NCI-H2107 treated with DMSO at 0.1 percent for 48 hours (cell line): Measurements from ENCODE around the gene C1orf21.

Experiments
- DNase-seq: peaks from one replicate; lab custom pipeline; 2025; ENCODE audit not compliant: unreplicated experiment; lab: John Stamatoyannopoulos, UW

C1orf21 gene

DNA sequence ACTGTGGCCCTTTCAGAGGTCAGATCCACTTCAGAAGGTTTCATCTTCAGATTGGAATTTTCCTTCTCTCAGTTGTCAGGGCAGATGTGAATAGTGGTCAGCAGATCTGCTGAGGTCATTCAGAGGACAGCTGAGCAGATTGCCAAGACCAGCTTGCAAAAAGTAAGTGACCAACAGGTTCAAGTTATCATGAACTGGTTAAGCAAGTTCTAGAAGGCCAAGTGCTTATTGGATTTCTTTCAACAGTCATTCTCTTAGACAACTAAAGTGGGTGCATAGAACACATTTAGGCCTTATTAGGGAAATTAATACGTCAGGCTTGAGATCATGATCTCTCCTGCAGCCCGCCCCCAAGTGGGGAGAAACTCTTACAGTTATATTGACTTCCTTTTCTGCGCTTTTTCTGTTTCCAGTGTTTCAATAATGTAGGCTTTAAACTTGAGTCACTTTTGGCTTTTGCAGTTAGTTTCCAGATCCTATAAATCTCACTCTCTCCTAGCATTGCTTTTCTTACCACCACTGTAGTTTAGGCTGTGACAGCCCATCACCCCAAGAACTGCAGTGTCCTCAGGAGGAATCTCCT is 96.4 kb downstream of the C1orf21 start:
- DNase-seq = no peak

DNA sequence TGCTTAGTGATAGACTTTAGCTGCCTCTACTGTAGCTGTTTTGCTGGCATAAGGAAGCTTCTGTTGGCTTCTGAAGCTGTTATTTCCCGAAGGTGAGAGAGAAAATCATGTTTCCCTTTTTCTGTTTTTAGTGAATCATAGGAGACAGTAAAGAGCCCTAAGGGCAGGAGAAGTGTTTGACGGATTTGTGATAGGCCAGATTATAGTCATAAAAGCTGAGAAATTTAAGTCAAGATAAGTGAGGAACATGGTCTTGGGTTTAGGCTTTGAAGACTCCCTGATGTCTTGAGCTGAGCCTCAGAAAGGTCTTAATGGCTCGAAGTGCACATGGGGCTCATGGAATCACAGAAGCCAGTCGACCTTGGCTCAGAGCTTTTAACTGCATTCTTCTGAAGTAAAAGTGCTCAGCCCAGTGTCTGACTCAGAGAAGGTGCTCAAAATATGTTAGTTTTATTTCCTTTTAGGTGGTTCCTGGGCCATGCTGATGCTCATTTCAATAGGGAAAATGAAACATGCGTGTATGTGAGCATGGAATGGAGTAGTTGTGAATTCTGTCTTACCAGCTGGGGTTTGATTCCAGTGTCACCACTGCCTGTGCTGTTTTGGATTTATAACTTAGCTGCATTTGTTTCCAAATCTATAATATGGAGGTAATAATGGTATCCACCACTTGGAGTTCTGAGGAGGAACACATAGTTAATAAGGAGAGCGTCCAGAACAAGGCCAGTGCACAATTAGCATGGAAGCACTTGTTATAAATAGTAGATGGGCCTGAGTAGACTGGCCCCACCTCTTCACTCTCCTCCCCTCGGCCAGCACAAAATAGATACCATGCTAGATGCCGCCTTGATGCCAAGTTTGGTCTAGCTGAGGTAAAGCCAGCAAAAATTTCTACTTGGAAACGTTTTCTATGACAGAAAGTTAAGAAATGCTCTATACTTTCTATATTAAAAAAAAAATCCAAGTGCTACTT is 99.2 kb downstream of the C1orf21 start:
- no peak for DNase-seq

DNA sequence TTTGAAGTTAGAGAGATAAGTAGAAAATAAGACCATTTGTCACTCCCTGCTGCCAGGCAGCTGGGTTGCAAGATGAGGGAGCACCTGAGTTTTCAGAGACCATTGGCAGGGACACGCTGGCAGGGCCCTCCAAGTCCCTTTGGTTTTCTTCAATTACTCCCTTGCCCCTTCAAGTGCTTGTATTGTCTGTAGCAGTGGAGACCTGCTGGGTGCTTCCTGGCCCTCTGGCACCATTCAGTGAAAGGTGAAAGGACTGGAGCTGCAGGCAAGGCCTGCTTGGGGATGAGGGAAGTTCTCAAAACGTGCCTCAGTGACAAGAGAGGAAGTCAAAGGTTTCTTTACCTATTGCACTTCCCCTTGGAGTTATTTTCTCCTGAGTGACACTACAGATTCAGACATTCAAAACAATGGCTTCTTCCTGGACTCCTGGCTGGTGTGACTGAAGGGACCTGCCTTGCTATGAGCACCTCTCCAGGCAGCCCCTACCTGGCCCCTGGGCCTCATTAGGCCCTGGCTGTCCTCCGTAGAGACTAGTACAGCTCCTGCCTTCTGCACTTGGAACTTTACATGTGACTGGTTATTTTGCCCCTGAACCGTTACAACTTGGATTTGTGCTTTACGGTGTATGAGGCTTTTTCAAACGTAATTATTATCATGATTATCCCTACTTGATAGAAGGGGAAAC is 100.1 kb downstream of the C1orf21 start:
- DNase-seq = no peak

DNA sequence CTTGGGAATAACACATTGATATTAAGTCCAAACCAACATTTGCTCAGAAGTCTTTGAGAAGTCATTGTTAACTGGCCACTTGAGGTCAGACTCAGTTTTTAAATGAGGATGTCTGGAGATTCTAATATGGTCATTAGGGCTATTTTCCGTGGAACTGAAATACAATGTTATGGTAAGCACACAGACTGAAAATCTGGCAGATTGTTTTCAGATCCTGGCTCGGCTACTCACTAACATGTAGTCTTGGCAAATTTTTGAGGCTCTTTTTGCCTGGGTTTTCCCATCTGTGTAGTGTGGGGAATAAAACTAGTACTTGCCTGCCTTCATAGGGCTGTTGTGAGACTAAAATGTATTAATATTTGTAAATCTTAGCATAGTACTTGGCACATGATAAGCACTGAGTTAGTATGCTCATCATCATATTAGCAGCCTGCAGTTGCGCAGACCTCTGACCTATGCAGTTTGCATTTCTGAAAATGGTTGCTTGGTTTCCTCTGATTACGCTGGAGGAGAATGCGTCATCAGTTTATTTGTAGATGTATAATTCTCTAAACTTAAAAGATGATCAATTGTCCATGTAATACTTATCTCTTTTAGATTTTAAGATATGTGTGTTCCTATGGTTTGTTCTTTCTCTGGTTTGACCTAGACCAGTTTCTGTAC is 100.8 kb downstream of the C1orf21 start:
- no peak for DNase-seq

DNA sequence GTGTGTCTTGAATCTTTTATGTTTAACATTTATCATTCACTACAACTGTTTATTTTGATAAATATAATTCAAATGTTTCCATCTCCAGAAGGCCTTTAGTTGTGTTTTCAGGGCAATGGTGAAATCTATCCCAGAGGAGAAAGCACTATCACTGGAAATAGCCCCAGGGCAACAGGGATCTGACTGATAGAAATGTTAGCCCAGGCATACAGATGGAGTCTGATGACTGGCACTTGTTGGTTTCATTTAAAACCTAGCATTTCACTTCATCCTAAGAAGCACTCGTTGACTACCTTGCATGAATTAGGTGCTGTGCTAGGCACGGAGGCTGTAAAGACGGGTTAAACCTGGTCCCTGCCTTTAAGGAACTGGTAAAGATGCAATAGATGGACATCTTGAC is 103.1 kb downstream of the C1orf21 start:
- DNase-seq = no peak

DNA sequence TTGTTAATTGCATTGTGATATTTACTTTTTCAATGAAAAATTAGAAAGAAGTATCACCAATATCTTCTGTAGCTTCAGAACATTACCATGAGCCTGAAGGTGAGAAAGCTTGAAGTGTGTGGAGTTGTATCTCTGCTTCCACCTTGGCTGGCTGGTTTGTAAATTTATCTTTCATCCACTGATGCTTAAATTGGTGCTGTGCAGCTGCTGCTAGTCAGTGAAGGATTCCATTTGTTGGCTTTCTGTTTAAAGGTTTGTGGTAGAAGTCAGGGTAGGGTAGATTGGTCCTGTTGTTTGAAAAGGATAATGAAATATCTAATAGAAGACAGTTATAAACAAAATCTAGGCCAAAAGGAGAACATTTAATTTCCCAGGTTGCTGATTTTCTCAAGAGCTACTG is 105.7 kb downstream of the C1orf21 start:
- DNase-seq = no peak

DNA sequence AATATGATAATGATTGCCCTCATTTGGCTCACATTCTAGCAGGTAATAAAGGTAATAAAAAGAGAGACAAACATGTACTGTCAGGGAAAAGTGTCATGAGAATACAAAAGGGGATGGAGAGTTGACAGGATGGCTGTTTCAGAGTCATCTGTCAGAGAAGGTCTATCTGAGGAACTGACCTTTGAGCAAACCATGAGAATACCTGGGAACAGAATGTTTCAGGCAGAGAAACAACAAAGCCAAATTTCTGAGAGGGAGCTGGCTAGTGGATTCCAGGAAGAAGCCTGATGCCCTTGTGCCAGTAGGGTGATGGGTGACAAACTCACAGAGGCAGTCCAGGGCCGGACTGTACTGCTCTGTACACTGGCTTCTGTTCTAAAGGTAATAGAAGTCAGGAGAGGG is 107.2 kb downstream of the C1orf21 start:
- DNase-seq = no peak

DNA sequence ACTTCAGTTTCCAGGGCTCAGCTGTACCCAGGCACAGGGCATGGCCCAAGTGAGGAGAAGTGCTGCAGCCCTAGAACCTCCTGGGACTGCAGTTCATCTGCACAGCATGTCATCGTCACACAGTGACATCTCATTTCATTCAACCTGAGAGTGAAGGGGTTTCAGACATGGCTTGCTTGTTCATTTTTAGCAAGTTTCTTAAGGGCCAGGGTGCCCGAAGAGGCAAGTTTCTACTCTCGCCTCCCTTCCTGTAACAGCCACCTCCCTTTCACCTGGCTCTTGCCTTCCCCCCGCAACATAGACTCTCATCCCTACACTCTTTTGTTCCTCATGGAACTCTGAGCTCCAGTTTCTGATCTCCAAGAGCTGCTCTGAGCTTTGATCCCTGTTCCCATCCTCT is 108.1 kb downstream of the C1orf21 start:
- DNase-seq = no peak

DNA sequence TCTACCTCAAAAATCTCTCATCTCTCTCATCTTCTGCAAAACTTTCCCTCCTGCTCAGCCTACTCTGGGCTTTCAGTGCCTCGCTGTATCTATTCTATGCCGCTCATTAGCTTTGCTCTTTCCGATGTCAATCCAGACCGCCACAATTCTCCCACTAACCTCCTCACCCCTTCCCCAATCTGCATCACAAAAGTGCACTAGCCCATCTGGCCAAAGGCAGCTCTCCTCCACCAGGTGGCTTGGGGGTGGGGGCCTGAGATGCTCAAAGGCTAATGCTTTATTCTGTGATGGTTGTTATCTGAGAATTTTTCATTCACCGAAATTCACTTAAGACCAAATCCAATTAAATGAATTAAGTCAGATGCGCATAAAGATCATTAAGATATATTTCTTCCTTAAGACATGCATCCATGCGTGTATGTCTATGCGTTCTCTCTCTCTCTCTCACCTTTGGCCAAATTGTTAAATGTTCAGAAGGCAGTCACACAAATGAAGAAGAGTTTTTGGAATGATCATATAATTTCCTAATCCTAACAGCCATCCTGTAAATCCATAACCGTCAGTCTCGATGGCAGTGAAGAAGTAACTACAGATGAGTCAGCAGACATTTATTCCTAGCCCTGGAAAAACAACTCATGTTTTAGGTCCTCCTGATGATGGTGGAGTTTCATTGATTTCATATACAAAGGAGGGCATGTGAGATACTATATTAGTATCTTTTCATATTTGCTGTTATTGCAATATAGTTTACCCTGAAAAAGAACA is 111.3 kb downstream of the C1orf21 start:
- DNase-seq = no peak

DNA sequence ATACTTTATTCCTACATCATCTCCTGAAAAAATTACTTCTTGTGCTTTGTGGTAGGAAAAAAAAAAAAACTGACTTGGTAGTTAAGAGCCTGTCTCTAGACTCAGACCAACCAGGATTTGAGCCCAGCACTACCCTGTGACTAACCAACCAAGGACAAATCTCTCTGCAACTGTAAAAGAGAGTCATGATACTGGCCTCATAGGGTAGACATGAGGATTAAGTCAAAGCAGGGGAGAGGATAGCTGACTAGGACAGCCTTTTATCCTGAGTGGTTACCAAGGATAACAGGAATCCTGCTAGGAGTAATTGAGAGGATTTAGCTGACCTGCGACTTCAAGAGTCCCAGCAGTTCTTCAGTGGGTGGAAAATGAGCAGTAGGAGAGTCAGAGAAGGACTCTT is 112.8 kb downstream of the C1orf21 start:
- DNase-seq = no peak

DNA sequence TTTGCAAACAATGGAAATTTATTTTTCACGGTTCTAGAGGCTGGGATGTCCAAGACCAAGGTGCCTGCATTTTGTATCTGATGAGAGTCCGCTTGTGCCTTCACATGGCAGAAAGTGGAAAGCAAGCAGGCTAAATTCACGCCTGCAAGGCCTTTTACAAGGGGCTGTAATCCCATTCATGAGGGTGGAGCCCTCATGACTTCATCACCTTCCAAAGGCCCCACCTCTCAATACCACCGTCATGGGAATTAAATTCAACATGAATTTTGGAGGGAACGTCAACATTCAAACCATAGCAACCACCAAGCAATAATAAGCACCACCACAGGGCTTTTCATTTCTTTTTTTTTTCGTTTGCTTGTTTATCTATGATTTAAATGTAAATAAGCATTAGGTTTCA is 115.3 kb downstream of the C1orf21 start:
- no peak for DNase-seq

DNA sequence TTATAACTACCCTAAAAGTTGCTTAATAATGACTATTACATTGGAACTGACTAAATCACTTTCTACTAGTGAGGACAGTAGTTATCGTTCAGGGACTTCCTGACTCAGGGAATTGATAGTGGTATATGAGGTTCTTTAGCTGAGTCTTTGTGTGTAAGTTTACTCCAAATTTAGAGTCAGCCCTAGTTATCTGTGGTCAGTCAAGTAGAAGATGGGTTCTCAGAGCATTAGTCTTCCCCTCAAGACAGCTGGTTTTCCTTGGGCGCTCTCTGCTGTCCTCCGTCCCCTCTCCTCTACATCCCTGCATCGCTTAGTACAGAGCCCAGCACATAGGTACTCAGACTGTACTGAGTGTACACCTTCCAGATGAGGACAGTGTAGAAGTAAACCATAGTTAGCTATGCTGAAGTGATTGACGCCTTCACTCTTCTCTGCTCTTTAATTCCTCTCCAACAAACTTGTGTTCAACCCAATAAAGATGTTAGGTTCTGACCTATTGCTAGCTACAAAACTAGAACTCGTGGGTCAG is 116.5 kb downstream of the C1orf21 start:
- no peak for DNase-seq

DNA sequence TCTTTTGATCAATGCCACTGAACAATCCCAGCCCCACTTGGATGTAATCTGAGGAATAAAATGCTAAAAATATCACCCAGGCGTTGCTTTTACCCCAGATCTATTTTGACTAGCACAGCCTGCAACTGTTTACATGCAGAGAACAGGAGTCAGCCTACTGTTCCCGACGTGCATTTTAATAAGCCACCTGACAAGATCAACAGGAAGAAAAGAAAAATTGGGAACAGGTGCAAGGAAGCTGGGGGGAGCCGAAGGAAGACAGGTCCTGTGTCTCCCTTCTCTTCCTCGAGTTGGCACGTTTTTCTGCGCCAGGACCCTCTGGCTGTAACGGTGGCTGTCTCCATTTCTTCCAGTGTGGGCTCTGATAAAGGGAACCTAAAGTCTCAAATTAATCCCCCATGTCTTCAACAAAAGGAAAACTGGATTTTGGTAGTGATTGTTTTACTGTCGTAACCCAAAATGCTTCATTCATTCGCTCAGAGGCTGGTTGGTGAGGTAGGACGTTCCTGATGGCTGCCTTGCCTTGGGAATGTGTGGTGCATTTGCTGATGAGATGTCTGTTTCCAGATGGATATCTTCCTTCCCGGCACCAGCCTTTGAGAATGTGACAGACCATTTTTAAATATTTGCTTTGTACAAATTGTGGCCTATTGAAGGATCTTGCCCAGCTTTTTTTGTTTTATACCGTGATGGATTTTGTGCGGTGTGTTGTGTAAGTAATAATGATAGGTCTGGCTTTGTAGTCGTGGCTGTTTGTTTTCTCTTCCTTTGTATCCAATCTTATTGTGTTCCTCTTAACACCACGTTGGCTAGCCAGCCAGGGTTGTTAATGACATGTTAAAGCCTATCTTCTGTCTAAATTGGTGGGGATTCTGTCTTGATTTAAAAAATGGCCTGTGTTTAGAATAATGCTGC is 117.5 kb downstream of the C1orf21 start:
- DNase-seq = no peak

DNA sequence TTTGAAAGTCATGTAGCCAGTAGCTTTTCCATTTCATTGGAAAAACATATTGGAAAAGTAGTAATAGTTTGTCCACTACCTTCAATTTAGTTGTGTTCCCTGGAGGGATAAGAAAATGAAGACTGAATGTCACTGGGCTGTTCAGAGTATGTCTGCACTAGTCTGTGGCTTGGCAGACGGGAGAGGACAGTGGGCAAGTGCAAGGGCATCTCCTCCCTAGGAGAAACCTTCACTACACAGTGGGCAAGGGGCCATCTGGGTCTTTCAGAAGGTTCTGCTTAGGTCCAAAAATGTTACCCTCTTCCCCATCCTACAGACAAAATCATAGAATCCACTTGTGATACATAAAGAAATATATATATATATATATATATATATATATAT is 118.1 kb downstream of the C1orf21 start:
- no peak for DNase-seq

DNA sequence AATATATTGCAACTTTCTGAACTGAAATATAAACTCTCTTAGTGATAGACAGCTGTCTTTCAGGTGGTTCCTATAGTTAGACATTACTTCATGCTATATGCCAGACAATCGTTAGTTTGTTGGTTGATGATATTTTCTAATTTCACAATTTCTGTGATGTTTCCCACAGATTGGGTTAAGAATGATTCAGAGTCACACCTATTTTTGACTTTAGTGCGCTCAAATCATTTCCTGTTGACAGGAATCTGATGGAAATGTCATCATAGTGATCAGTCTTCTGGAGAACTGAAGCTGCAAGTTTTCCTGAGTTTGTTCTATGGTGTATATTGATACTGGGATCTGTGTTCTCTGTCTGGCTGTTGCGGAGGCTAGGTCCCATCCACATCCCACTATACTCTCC is 119.7 kb downstream of the C1orf21 start:
- DNase-seq = no peak

DNA sequence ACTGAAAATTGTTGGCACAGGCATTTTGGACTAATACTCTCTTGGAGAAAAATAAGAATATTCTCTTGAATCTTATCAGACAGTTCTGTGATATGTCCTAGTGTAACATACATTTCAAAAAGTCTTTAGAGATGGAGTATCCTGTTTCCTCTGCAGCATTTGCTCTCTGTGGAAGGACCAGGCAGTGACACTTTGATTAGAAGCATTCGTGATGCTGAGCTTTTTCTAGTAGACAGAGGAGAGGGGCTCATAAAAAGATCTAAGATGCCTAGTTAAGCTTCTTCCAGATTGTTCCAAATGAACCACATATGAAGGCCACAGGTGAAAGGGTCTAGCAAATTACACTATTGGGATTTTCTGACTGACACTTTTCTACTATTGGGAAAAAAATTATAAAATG is 120.3 kb downstream of the C1orf21 start:
- DNase-seq = no peak

DNA sequence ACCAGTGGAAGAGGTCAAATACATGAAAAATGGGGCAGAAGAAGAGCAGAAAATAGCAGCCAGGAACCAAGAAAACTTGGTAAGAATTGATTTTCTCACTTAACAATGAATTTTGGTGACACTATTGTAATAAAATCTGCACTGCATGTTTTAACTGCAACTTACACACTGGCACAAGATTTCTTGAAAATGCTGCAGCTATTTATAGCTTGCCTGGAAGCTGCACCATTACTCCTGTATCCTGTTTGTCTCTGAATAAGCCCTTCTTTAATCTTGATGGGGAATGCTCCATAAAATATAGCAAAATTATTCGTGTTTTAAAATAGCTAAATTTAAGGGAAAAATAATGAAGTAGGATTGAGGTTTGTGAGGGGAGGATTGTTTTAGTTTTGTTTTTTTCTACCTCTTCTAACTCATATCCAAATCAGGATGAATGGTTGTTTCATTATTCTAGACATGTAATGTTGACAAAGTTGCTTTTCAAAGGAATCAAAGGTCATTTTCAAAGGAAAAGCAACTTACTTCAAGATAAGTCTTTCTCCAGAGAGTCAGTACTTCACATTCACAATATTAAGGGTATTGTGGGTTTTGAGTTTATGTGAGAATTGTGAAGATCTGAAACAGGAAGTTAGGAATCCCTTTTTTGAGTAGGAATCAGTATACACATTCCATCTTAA is 120.9 kb downstream of the C1orf21 start:
- no peak for DNase-seq

DNA sequence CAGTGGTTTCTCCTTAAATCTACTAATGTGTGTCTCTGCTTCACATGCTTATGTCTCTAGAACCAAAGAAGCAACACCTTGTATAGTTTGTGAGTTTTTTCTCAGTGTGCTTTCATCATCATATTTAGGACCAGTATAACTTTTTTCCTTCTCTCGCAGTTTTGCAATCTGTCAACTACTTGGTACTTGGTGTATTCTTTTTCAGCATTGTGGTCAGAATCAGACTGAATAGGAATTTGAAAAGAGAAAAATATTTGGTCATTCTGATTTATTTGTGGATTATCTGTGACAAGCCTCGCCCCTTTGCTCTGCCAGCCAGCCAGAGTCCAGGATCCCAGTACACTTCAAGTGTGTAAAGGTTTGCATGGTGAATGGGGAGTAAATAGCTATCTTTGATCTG is 122.3 kb downstream of the C1orf21 start:
- no peak for DNase-seq

DNA sequence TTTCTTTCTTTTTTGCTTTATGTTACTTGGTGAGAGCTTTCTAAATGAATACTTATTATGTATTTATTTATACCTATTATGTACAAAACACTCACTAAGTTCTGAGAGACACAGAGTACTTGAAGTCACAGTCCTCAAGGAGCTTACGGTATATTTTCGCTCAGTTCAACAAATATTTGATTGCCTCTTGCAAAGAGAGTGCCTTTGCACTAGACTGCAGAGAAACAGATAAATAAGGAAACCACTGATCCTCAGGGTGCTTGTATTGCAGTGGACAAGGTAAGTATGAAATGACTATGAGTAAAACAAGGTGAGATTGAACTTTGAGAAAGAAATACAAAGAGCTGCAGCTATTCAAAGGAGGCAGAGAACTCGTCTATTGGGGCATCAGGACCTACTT is 123.3 kb downstream of the C1orf21 start:
- no peak for DNase-seq
